HT-29 (cell line): ENCODE results near the gene ADGRL3. TPM values are rescaled to one million over a fixed set of nuclear protein-coding genes. Genes with fewer than 3 reads are reported as not detected.
A peak's percentile ranks its signal among the peaks of the same experiment; 100 is the strongest.
"Not testable (repeated sequence)": the region's sequence is repeated elsewhere in the genome, so short reads cannot be mapped to it uniquely, and the experiment has no call there.

Experiments
- DNase-seq: peaks from one replicate; pipeline ENCODE4 v3.0.0-alpha.2; 2015; ENCODE audit warnings: low spot score
- total RNA-seq: library from RNA; depleted of rRNA; stranded (reverse); fragments of >200 nt; shearing (Covaris generic); gene quantifications from 2 replicates; pipeline ENCODE4 v1.2.3, GENCODE V29; 2014

Gene ADGRL3
- total RNA-seq, 1 experiment from 2014 or later: not detected

- no peak for DNase-seq
These were observed 150.8 kb downstream of the ADGRL3 start for GRCh38 chr4:61350932-61351331.

DNA sequence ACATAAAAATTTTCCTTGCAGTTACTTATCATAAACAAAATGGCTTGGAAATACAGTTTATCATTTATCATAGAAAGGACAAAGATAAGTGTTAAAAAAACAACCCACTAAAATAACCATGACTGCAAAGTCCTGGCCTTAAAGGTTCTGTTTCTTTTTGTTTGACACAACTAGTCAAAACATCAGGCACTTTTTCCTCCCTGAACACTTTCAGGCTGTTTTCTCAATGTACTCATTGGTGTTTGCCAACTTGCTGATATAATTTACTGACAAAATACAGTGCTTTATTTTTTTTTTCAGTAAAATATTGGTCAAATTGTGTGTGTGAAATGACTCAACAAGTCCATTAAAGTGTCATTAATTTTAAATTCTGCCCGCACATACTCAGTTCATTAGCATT is 156.6 kb downstream of the ADGRL3 start:
- DNase-seq: no peak

DNA sequence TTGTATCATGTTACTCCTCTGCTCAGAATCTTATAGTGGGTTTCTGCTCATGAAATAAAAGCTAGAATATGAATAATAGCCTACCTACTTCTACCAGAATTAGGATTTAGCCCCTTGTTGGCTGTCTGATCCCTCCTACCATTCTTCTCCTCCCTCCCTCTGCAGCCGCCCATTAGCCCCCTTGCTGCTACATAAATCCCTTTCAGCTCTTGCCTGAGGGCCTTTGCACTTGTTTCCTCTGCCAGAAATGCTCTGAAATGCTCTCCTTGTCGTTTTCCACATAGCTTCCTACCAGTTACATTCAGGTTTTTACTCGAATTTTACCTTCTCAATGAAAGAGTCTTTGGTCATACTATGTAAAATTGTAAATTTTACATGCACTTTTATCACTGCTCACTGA is 159.2 kb downstream of the ADGRL3 start:
- no peak for DNase-seq

GRCh38 chr4:61372817-61373216 is 172.7 kb downstream of the ADGRL3 start:
- DNase-seq: not testable (repeated sequence)

DNA sequence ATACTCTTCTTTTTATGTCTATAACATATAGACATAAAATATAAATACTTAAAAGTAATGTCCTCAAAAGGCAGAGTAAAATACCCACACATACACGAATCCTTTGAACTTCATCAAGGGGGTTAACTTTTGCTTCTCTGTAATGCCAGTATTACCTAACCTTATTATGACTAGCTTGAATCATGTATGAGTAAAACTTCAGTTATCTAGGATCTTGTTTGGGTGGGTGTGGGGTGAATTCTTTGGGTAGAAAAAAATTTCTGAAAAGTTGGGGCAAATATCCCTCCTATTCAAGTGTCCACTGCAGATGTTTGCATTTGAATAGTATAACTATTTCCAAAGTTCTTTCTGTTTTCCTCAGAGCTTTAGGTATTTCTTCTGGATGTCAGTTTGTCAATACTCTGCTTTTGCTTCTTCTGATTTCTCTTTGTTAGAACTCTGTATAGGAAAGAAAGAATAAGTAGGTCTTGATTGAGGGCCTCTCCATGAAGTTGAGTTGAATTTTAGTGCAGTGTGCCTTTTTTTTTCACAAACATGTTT is 173.8 kb downstream of the ADGRL3 start:
- no peak for DNase-seq

- DNase-seq: no peak
These were observed 174.3 kb downstream of the ADGRL3 start for GRCh38 chr4:61374447-61374891.

DNA sequence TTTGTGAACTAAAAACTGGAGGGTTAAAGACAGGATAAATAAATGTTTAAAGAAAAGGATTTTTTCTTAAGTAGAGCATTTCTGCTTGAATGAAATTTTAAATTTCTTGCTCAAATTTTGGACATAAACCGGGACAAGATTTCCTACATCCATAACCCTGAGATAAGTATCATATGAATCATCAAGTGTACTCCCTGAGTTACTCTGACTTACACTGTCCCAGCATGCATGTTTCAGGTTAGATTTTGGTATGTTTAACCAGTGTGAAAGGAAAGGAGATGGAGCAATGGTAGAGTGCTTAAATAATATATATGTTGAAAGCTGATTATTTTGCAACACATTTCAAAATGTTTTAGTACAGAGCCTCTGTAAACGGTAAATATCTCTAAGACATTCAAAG is 175.2 kb downstream of the ADGRL3 start:
- DNase-seq: no peak

GRCh38 chr4:61376301-61376700 is 176.2 kb downstream of the ADGRL3 start:
- no peak for DNase-seq

DNA sequence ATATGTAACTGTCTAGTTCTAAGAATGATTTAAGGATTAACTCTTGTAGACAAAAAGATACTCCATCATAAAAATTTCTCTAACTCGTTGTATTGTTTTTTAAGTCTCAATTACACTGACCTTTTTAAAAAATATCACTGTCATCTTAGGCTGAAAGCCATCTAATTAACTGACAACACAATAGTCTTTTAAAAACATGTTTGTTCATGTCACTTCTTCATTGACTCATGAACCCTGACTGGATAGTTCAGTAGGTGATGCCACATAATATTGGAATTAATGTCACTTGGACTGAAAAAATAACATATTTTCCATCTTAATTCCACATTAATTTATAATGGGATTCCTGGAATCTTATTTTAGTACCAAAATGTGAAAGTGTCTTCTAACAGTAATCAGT is 179.3 kb downstream of the ADGRL3 start:
- no peak for DNase-seq

DNA sequence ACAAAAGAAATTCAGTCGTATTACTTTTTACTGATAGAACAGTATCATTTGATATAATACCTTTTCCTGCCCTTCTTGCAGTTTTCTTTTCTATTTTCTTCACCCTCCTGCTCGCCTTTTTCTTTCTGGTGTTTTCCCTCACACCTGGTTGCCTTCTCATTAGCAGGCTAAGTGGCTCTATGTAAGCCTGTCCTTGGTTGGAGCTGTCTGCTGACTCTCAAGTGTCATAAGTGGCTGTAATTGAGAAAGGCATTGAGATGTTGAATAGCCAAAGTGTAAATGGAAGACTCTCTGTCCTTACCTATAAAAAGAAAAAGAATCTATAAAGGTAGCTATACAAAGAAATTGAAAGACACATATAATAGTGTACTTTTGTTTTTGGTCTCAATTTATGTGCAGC is 180.7 kb downstream of the ADGRL3 start:
- no peak for DNase-seq

DNA sequence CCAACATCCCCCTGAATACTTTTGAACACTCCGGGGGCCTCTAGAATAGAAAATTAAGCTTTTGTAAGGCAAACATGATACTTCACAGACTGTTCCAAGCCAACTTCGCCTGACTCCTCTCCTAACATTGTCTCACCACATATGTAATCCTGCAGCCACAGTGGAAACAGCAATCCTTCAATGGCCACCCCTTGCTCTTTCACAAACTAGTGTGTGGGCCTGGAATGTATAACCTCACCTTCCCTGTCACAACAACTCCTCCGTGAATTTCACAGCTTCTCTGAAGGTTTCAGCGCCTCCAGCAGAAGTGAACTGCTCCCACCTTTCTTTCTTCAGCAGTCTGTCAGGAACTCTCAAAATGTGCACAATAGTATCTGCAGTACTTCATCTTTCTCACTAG is 185.1 kb downstream of the ADGRL3 start:
- no peak for DNase-seq

- DNase-seq: not testable (repeated sequence)
These were observed 187.2 kb downstream of the ADGRL3 start for GRCh38 chr4:61387372-61387771.

- DNase-seq: no peak
These were observed 189.5 kb downstream of the ADGRL3 start for GRCh38 chr4:61389640-61390039.

DNA sequence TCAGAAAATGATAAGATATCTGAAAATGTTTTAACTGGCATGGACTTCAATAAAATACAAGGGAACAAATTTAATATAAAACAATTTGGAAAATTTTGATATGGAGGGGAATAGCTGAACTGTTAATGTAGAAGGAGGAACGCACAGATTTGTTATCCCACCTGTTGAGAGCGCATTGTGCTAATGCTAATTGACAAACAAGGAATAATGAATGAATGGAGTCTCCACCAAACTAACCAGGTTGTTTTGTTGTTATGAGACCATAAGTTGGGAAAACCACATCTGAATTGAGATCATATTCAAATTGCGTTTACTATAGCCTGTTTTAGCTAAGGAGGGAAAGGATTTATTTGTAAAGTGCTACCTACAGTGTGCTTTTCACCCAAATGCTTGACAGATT is 195.6 kb downstream of the ADGRL3 start:
- DNase-seq: no peak

- no peak for DNase-seq
These were observed 197.0 kb downstream of the ADGRL3 start for GRCh38 chr4:61397174-61397573.

DNA sequence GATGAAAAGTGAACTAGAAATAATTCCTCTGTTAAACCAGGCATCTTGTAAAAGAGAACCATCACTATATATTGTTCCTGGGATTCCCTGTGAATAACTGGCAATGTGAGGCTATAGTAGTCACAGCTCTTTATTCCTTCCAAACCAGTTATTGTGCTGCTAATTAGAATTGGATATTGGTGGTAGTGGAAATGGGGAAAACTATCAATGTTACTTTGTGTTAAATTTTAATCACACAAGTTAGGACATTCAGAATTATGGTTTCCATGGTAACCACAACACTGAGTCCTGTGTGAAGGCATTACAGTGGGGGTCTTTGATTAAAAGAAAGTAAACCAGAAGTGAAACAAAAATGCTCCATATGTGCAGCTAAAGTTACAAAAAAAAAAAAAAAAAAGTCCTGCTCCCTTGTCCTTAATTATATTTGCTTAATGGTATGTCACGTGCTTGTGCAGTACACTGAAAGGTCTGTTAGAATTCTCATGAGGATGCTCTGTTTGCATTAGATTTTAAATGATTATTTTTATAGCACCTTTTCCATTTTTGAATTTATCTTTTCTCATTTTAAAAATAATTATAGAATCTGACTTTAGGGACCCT is 200.4 kb downstream of the ADGRL3 start:
- no peak for DNase-seq

GRCh38 chr4:61401771-61402170 is 201.6 kb downstream of the ADGRL3 start:
- DNase-seq: peak; percentile 53

- DNase-seq: no peak
These were observed 205.2 kb downstream of the ADGRL3 start for GRCh38 chr4:61405307-61405706.

DNA sequence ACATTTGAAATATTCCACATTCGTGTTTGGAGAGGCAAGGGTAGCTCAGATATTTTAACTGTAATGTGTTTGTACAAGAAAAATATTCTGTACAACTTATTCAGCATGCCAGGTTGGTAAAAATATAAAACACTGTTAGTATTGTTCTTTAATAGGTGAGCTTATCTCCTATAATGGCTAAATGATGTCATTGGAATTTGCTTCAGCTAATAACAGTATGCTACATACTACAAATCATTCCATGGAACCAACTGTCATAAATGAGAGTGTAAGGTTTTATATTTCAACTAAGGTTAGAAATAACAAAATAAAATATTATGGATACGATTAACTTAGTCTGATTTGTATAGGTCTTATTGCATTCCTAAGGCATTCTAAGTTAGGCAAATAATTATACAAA is 206.6 kb downstream of the ADGRL3 start:
- peak; percentile 56 for DNase-seq

DNA sequence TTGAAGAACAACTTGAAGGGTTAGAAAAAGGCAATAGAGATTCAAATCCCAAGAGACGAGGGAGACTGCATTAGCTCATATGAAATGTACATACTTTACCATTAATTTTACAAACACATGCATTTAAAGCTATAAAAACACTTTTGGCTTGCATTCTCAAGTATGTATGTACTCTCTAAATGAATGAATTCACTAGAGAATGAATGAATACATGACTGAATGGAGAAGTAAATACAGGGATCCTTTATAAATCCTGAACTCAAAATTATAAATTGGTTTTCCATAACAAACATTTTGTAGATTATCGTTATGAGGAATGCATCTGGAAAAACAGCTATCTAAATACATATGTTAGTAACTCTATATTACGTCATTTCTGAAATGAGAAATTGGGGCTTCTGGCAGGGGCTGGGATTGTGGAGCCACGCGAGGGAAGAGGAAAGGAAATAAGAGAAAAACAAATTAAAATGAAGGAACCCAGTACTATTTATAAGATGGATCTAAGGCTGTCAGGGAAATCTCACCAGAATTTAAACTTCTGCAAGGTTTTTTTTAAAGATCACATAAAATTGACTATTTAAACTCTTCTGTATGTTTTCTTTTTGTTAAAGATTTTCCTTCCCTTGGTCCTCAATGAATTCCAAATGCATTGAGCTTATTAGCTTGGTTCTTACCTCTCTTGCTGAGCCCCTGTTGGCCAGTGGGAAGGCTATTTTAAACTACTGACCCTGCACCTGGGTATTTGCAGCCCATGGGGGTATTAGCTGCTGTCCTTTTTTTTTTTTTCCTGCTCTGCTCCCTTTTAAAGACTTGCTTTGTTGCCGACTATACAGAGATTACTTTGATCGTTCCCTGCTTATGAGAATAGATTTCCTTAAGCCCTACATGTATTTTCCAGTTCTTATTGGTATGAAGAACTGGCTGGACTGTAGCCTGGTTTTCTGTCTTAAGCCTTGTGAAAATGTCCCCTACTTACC is 207.8 kb downstream of the ADGRL3 start:
- no peak for DNase-seq

DNA sequence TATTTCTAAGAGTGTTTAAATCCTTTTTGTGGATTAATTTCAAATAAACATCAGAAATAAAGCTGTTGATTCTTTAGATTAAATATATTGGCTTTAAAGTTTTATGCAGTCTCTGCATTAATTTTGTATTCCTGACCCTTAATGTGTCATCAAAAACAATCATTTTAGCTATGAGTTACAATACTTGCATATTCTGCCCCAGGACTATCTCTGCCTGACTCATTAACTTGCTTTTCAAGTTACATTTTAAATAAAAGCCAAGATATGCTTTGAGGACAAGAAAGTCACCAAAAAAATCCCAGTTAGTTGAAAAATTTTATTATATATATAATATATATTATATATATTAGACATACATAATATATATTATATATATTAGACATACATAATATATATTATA is 208.7 kb downstream of the ADGRL3 start:
- no peak for DNase-seq

- no peak for DNase-seq
These were observed 211.1 kb downstream of the ADGRL3 start for GRCh38 chr4:61411241-61411640.

- no peak for DNase-seq
These were observed 225.2 kb downstream of the ADGRL3 start for GRCh38 chr4:61425315-61425714.
